ENCODE measurements around the gene NUP214. TPM values are rescaled to one million over a fixed set of nuclear protein-coding genes. Genes with fewer than 3 reads are reported as not detected.

NUP214 gene
- polyA plus RNA-seq, 1 donor = 75.2 TPM

- no peak for DNase-seq
Measured at GRCh38 chr9:131277287-131277909, 152.0 kb downstream of the NUP214 start.

- DNase-seq = peak; percentile 82
Measured at GRCh38 chr9:131277910-131278701, 152.7 kb downstream of the NUP214 start.

GRCh38 chr9:131278702-131279111 is 153.3 kb downstream of the NUP214 start:
- DNase-seq = no peak

GRCh38 chr9:131279196-131279862 is 153.9 kb downstream of the NUP214 start:
- no peak for DNase-seq

GRCh38 chr9:131279863-131280570 is 154.6 kb downstream of the NUP214 start:
- no peak for DNase-seq

- DNase-seq = no peak
Measured at GRCh38 chr9:131280660-131281059, 155.3 kb downstream of the NUP214 start.

- DNase-seq = no peak
Measured at GRCh38 chr9:131281119-131281965, 156.0 kb downstream of the NUP214 start.

GRCh38 chr9:131282175-131282574 is 156.8 kb downstream of the NUP214 start:
- DNase-seq = no peak

- peak; percentile 80 for DNase-seq
Measured at GRCh38 chr9:131282688-131283422, 157.5 kb downstream of the NUP214 start.

Other genes with a start within 250 kb of the NUP214 start
- gene QRFP, start 228.8 kb upstream of the NUP214 start, polyA plus RNA-seq (ENCODE audit: insufficient read length) = 0.30 TPM
- gene FIBCD1, start 186.3 kb upstream of the NUP214 start, polyA plus RNA-seq (ENCODE audit: insufficient read length) = 0.08 TPM
- gene LAMC3, start 116.4 kb upstream of the NUP214 start, polyA plus RNA-seq (ENCODE audit: insufficient read length) = 22.8 TPM
- 347 TPM for gene AIF1L, start 29.1 kb upstream of the NUP214 start, polyA plus RNA-seq (ENCODE audit: insufficient read length)
- gene FAM78A, start 150.9 kb downstream of the NUP214 start, polyA plus RNA-seq (ENCODE audit: insufficient read length) = 2.4 TPM
- 1.9 TPM for gene PLPP7, start 164.1 kb downstream of the NUP214 start, polyA plus RNA-seq (ENCODE audit: insufficient read length)

All from left kidney (tissue), 2 donors.